Osteoblast (primary cell): Measurements from ENCODE around the gene ONECUT2. TPM values are rescaled to one million over a fixed set of nuclear protein-coding genes. Genes with fewer than 3 reads are reported as not detected.

Experiments used
- DNase-seq: peaks from one replicate; pipeline ENCODE4 v3.0.0; 2011; ENCODE audit warnings: low spot score, mixed read lengths; ENCODE audit not compliant: insufficient read length; ENCODE audit errors: missing footprints
- H2AFZ ChIP-seq: 2 replicates; pipeline ENCODE4 v1.6.0; 2011; ENCODE audit warnings: mild to moderate bottlenecking, low read length
- H3K27ac ChIP-seq: 2 replicates; pipeline ENCODE4 v1.5.1; 2011; ENCODE audit warnings: mild to moderate bottlenecking, low read depth, low read length, moderate library complexity
- H3K27me3 ChIP-seq: 2 replicates; pipeline ENCODE4 v1.6.0; 2012; ENCODE audit warnings: mild to moderate bottlenecking, control low read depth, inconsistent platforms, low read length, moderate library complexity; ENCODE audit not compliant: insufficient read depth
- H3K36me3 ChIP-seq: 2 replicates; pipeline ENCODE4 v1.5.1; 2011; ENCODE audit warnings: mild to moderate bottlenecking, low read length, control low read depth, moderate library complexity; ENCODE audit not compliant: insufficient read depth
- H3K4me1 ChIP-seq: 2 replicates; pipeline ENCODE4 v1.5.1; 2011; ENCODE audit warnings: mild to moderate bottlenecking, low read length, control low read depth, moderate library complexity; ENCODE audit not compliant: insufficient read depth
- H3K4me2 ChIP-seq: 2 replicates; pipeline ENCODE4 v1.6.0; 2011; ENCODE audit warnings: mild to moderate bottlenecking, low read length; ENCODE audit not compliant: insufficient read depth
- H3K4me3 ChIP-seq: fragments of 200-600 bp; sonication (generic); 3 replicates; pipeline ENCODE4 v1.5.1; 2012; ENCODE audit warnings: mild to moderate bottlenecking, low read length, inconsistent platforms; ENCODE audit not compliant: insufficient read depth
- H3K79me2 ChIP-seq: 2 replicates; pipeline ENCODE4 v1.6.0; 2012; ENCODE audit warnings: mild to moderate bottlenecking, low read length, control low read depth, inconsistent platforms; ENCODE audit not compliant: insufficient read depth
- H3K9me3 ChIP-seq: 2 replicates; pipeline ENCODE4 v1.5.1; 2011; ENCODE audit warnings: low read depth, low read length, control low read depth
- H4K20me1 ChIP-seq: 2 replicates; pipeline ENCODE4 v1.6.0; 2012; ENCODE audit warnings: mild to moderate bottlenecking, low read length, control low read depth; ENCODE audit not compliant: insufficient read depth
- CTCF ChIP-seq: IDR thresholded peaks from 2 replicates; pipeline ENCODE4 v1.5.1; 2011; ENCODE audit warnings: mild to moderate bottlenecking, low read depth, low read length, moderate library complexity; ENCODE audit errors: extremely low read depth
- total RNA-seq: library from RNA; depleted of rRNA; stranded (reverse); fragments of >200 nt; gene quantifications from 2 replicates; pipeline ENCODE4 v1.2.3, GENCODE V29; 2012

The ONECUT2 gene
- total RNA-seq, 1 donor: under 0.01 TPM

DNA sequence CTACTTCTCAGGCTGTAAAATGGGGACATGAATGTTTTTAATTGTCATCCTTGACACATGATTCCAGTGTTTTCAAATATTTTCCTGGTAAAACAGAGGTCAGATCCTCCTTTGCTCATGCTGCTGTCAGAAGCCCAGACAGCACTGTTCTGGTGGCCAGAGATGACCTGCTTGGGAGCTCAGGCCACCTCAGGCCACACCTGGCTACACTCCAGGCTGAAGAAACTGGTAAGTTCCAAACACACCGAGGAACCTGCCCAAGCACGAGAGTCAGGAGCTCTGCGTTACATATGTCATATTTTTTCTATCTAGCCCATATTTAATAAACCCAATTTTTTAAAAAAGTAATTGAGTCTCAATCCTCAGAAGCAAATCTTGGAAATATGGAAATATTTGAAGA lies 103.4 kb downstream of the ONECUT2 start:
- Histone ChIP-seq H3K36me3 (no peaks in the 10 kb centered on the region), H3K4me3 (no peak overlapping the region), H3K27ac (no peak overlapping the region), H3K4me2 (no peak overlapping the region), H3K27me3 (no peaks in the 10 kb centered on the region), H3K79me2 (no peaks in the 10 kb centered on the region), H3K4me1 (peaks cover 21% of the 10 kb centered on the region), H4K20me1 (no peaks in the 10 kb centered on the region), H2AFZ (no peak overlapping the region), H3K9me3 (no peaks in the 10 kb centered on the region)
- no peak for DNase-seq
- TF ChIP-seq CTCF: no peak

DNA sequence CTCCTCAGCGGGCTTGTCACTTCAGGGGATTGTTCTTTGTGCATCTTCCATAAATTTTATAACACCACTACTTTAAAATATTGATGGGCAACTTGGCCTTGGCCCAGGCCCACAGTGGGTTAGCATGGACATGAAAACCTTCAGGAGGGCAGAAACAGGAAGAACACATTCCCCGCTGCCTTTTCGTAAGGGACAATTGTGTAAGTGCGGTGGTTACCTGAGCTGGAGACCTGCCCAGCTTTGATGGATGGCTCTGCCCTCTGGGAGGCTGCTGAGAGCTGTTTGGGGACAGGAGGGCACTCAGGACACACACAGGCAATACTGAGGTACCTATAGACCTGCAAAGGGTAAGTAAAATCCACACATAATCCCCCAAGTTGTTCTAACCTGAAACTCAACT lies 104.5 kb downstream of the ONECUT2 start:
- DNase-seq: no peak
- Histone ChIP-seq H3K4me2 (no peak overlapping the region), H2AFZ (no peak overlapping the region), H3K4me1 (peaks cover 19% of the 10 kb centered on the region), H3K4me3 (no peak overlapping the region), H3K36me3 (no peaks in the 10 kb centered on the region), H3K9me3 (no peaks in the 10 kb centered on the region), H3K27me3 (no peaks in the 10 kb centered on the region), H3K79me2 (no peaks in the 10 kb centered on the region), H3K27ac (no peak overlapping the region), H4K20me1 (no peaks in the 10 kb centered on the region)
- no peak for TF ChIP-seq CTCF

Other genes starting within 250 kb of the ONECUT2 start
- gene ST8SIA3, start 82.8 kb upstream of the ONECUT2 start, total RNA-seq: not detected in 2 replicates
- gene FECH, start 151.3 kb downstream of the ONECUT2 start, total RNA-seq: 32.2 and 38.0 TPM in 2 replicates
- 190 and 222 TPM in 2 replicates for gene NARS1, start 186.5 kb downstream of the ONECUT2 start, total RNA-seq